Fibroblast of the aortic adventitia (primary cell): ENCODE results near the gene BUB1B. TPM values are rescaled to one million over a fixed set of nuclear protein-coding genes. Genes with fewer than 3 reads are reported as not detected.

ENCODE experiments used
- DNase-seq: peaks from one replicate; pipeline ENCODE4 v3.0.0-alpha.2; 2010; ENCODE audit warnings: low read depth
- H3K4me3 ChIP-seq: 2 replicates; pipeline ENCODE4 v1.5.1; 2011; ENCODE audit warnings: low read depth, mild to moderate bottlenecking, control low read depth, low read length, moderate library complexity
- total RNA-seq: library from RNA; depleted of rRNA; stranded (reverse); fragments of >200 nt; gene quantifications from 2 replicates; pipeline ENCODE4 v1.2.3, GENCODE V29; 2012; ENCODE audit warnings: low replicate concordance
- TF ChIP-seq, protein P1 (sequence below): IDR thresholded peaks from 2 replicates; pipeline ENCODE4 v1.5.1; 2011; ENCODE audit warnings: mild to moderate bottlenecking, low read length, control low read depth, inconsistent platforms; ENCODE audit not compliant: insufficient read depth

Gene BUB1B
- total RNA-seq, 1 donor = 35.2 TPM

DNA sequence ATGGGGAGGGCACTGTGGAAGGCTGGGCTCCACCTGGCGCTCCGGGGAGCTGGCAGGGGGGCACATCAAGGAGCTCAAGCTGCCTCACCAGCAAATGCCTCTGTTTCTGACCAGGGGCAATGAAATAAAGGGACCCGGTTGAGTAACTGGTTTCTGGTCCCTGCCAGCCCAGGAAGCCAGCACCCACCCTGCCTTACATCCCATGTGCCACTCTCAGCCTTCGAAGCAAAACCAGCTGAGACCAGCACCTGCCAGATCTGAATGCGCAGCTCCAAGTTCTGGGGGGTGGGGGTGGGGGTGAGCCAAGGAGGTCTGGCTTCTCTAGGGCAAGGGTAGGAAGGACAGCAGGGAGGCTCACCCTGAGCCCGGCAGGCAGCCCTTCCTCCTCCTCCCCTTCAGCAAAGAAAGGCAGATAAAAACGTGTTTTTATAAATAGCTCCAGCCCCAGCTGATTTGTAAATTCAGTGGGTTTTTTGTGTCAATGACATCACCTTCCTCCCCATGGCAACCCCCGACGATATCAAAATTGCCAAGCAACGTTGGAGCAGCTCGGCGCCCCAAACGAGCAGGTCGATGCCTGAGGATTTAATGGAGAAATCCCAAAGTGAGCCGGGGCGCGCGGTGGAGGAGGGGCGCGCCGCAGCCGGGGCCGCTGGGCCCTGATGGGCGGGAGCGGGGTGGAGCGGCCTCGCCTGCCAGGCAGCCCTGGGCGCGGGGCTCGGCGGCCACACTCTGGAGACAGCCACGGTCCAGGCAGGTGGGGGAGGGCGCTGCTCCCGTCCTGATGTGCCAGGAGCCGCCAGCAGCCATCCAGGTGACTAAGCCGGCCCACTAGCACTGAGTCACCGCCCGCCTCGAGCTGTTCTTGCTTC, 77.9 kb downstream of the BUB1B start, which contains the start of gene PAK6:
TSS of gene PAK6 (plus strand) at position 532 of the 872 bp plus-strand sequence. CDS start 25,723 bp downstream, outside the sequence.
- TF ChIP-seq, protein P1, sequence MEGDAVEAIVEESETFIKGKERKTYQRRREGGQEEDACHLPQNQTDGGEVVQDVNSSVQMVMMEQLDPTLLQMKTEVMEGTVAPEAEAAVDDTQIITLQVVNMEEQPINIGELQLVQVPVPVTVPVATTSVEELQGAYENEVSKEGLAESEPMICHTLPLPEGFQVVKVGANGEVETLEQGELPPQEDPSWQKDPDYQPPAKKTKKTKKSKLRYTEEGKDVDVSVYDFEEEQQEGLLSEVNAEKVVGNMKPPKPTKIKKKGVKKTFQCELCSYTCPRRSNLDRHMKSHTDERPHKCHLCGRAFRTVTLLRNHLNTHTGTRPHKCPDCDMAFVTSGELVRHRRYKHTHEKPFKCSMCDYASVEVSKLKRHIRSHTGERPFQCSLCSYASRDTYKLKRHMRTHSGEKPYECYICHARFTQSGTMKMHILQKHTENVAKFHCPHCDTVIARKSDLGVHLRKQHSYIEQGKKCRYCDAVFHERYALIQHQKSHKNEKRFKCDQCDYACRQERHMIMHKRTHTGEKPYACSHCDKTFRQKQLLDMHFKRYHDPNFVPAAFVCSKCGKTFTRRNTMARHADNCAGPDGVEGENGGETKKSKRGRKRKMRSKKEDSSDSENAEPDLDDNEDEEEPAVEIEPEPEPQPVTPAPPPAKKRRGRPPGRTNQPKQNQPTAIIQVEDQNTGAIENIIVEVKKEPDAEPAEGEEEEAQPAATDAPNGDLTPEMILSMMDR = no peak
- DNase-seq = peak; percentile 32
- H3K4me3 ChIP-seq = peak within 1 kb of the TSS; percentile 51

DNA sequence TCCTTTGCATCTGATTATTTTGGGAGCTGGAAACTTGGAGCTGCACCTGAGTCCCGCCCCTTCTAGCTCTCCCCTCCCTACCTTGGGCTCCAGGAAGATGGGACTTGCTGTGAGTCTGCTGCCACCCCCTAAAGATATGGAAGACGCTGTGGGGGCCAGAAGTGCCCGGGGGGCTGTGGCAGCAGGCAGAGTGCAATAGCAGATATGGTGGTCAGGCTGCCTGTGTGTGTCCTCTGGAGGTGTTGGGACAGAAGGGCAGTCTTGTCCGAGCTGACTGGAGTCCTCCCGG, 78.5 kb downstream of the BUB1B start:
- TF ChIP-seq, protein P1 = no peak
- DNase-seq = no peak
- H3K4me3 ChIP-seq = peak overlapping the region; percentile 51

DNA sequence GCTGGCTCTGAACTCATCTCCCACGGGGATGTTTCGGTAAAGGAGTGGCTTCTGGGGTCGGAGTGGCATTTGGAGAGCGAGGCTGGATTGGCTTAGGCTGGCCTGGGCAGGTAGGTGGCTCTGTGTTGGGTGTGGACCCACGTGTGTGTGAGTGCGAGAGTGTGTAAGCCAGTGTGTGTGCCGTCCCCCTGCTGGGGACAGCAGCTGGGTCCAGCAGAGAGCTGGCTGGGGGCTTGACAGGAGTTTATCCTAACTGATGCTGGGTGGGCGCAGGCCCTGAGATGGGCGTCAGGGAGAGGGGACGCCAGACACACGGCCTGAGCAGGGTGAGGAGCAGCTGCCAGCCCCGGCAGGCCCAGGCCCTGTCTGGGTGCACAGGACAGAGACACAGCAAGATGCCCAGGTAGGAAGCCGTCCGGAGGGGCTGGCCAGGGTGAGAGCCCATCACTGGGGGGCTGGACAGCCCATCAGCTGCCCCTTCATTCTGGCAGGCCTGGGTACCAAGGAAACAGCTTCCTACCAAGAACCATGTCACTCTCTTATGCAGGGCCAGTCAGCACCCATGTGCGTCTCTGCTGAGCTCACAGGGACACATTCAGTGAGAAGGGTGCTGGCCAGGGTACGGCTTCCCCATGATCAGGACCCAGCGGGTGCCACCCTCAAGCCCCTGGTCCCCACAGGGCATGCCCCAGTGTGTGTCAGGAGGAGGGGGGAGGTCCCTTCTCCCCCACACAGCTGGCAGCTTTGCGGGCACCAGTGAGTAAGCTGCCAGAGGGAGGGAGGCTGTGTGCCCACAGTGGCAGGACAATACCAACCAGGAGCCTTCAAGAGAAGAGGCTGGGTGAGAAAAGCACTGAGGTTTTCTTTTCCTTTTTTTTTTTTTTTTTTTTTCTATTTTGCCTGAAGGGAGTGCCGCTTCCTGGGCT, 79.1 kb downstream of the BUB1B start:
- TF ChIP-seq, protein P1 = no peak
- DNase-seq = no peak
- H3K4me3 ChIP-seq = no peak overlapping the region

DNA sequence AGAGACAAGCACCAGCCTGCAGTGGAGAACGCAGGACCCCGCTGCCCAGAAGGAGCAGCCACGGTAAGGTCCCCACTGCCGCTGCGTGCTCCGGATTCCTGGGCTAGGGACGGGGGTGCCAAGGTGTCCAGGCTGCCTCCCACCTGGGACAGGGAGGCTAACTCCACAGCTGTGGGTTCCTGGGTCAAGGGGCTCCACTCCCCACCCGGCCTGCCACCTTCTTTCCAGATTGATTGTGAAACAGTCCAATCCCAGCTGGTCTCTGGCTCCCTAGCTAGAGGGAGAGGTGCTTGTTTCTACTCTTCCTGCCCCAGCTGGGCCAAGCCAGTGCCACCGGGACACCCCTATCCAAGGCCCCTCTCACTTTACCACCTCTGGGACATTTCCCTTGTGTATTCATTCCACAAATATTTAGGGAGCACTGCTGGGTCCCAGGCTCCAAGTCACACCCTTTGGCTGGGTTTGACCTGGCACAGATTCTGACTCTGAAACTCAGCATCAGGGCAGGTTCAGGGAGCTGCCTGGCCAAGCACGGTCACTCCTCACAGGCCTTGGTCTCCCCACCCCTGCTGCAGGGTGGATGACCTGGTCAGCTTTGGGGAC, 79.9 kb downstream of the BUB1B start:
- H3K4me3 ChIP-seq = no peak overlapping the region
- DNase-seq = no peak
- TF ChIP-seq, protein P1 = no peak

DNA sequence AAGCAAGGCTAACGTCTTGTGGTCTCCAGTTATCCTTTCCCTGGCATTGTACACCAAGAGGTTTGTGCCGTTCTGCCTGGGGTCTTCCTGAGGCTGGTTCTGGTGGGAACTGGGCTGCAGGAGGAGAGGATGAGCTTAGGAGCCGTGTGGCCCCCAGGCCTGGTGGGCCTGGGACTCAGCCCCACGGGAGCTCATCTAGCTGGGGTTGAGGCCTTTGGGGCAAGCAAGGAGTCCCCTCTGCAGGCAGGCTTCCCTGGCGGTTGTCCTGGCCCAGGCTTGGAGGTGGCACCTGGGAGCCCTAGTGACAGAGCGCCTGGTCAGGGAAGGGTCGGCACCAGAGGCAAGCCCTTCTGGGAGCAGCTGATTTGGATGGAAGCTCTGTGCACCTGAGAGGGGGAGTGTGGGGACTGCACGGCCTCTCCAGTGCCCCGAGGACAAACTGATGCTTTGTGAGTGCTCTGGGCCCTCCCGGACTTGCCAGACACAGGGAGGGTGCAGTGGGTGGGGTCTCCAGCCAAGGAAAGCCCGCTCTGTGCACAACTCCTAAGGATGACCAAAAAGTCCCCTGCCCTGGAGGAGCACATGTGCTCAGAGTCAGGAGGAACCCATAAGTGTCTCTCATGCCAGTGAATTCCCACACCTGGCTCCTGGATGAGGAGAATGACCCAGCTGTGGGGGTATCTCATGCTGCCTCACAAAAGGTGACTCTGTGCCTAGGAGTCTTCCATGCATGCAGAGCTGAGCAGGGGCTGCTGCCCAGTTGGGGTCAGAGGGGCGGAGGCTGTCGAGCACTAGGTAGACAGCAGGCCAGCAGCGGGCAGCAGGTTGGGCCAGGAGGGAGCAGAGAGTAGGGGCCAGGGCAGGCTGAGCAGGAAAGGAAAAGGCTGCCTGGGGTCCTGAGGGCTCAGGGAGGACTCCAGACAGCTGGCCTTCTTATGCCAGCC, 80.7 kb downstream of the BUB1B start:
- DNase-seq = no peak
- H3K4me3 ChIP-seq = no peak overlapping the region
- TF ChIP-seq, protein P1 = no peak

DNA sequence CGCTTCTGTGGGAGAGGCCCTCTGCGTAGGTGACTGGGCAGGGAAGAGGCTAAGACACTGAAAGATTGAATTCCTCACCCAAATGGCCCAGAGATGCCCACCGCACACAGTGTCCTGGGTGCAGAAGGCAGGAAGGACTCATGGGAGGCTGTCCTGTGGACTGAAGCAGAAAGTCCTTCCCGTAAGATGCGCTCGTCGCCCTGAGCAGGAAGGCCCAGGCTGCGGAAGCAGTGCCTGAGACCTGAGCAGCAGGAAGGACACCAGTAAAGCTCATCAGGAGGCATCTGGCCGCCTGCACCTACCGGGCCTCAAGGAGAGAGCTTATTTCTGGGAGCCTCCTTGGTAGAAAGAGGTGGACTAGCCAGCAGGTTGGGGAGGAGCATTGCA, 81.3 kb downstream of the BUB1B start:
- DNase-seq = no peak
- no peak overlapping the region for H3K4me3 ChIP-seq
- TF ChIP-seq, protein P1 = no peak
